Midbrain (tissue), 1 donor: ENCODE data around the gene DOCK8.
"Not testable (repeated sequence)": the region's sequence is repeated elsewhere in the genome, so short reads cannot be mapped to it uniquely, and the experiment has no call there.

ENCODE experiments used
- DNase-seq: peaks from one replicate; lab custom pipeline; 2025; lab: John Stamatoyannopoulos, UW

The DOCK8 gene

GRCh38 chr9:365436-365835 lies 150.8 kb downstream of the DOCK8 start:
- DNase-seq, result no peak

DNA sequence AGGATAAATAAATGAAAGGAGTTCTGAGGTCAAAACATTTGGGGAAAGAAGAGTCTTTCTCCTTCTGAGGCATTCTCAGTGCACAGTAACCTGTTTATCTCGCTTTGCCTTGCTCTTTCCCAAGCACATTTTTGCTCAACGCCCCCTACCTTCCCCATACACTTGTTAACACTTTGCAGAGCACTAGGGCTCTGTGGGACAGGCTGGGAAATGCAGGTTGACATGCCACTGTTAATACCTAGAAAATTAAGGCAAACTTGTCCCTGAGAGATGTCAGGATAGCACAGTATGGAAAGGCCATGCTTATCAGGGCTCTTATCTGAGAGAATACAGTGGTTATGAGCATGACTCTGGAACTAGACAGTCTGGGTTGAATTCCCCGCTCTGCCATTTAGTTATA lies 152.0 kb downstream of the DOCK8 start:
- no peak for DNase-seq

- DNase-seq, result no peak
Measured at GRCh38 chr9:370086-370485, 155.4 kb downstream of the DOCK8 start.

DNA sequence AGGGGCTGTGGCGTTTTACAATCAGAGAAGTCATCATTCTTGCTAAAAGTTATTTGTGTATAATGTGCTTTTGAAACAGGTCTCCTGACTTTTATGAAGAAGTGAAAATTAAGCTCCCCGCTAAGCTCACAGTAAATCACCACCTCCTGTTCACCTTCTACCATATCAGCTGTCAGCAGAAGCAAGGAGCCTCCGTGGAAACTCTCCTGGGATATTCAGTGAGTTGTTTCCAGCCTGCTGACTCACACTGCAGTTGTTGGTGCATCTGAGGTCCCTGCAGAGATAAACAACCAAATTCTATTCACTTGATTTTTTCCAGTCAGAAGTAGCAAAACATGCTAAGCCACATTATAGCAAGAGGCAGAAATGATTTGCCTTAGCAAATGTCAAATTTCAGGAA lies 156.7 kb downstream of the DOCK8 start:
- no peak for DNase-seq

GRCh38 chr9:372128-372527 lies 157.5 kb downstream of the DOCK8 start:
- no peak for DNase-seq

- DNase-seq, result no peak
Measured at GRCh38 chr9:373759-374206, 159.1 kb downstream of the DOCK8 start.

DNA sequence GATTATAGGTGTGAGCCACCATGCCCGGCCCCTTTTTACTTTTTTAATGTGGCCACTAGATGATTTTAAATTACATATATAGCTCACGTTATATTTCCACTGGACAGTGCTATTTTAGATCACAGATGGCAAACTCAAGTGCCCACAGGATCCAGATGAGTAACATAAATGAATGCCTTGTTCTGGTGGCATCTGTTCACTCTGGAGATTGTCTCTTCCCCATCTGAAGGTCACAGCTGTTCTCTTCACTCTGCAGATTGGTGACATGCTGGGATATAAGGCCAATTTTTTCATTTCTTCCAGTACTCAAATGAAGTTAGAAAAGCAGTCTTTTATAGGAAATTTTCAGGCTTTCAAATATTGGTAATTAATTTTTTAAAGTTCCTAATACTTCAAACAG lies 160.1 kb downstream of the DOCK8 start:
- no peak for DNase-seq

- no peak for DNase-seq
Measured at GRCh38 chr9:376115-376514, 161.4 kb downstream of the DOCK8 start.

DNA sequence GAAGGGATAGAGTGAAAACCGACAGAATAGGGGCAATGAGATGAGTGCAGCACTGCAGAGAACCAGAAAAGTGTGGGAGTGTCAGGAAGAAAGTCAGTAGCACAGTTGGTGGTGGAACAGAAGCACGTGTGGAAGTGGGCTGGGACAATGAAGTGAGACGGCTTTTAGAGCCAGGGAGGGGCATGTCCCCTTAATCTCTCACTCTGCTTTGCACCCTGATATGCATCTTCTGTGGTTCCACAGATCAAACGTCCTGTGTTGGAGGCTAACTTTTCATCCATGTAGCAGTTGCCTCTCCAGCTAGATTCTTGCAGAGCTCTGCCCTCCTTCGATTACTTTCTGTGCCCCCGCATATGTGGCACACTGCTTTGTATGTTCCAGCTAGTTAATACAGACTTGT lies 163.6 kb downstream of the DOCK8 start:
- no peak for DNase-seq

GRCh38 chr9:382383-382782 lies 167.7 kb downstream of the DOCK8 start:
- no peak for DNase-seq

DNA sequence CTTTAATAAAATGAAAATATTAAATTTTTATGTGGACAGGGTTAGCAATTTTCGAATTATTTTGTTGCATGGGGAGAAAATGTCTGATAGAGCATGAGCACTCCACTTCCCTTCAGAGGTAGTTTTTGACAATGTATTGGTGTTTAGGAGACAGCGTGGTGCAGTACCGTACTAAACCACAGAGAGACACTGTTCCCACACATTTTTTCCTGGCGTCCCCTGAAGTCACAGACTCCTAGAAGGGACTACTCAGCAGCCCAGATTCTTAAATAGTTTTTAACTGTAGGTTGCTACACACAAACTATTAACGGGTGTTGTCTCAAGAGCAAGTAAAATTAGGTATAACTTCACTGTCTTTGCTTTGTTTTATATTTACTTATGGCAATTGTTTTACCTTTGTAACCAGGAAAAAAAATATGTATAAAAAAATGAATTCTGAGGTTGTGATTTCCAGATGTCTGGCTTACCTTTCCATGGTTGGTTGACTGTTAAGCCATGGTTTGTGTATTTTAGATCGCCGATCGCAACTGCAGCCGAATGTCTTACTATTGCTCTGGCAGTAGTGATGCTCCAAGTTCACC lies 171.2 kb downstream of the DOCK8 start:
- DNase-seq, result peak; percentile 49

GRCh38 chr9:389159-389558 lies 174.5 kb downstream of the DOCK8 start:
- no peak for DNase-seq

DNA sequence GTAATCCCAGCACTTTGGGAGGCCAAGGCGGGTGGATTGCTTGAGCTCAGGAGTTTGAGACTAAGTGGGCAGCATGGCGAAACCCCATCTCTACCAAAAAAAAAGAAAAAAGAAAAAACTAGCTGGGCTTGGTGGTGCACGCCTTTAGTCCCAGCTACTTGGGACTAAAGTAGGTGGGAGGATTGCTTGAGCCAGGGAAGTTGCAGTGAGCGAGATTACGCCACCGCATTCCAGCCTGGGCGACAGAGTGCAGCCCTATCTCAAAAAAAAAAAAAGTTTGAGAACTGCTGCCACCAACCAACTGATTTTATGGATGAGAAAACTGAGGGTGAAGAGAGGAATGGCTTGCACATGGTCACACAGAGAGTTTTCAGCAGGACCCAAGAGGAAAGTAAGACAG lies 175.1 kb downstream of the DOCK8 start:
- DNase-seq, result no peak

GRCh38 chr9:392077-392804 lies 177.6 kb downstream of the DOCK8 start:
- no peak for DNase-seq

- DNase-seq, result peak; percentile 29
Measured at GRCh38 chr9:394347-395052, 179.8 kb downstream of the DOCK8 start.

DNA sequence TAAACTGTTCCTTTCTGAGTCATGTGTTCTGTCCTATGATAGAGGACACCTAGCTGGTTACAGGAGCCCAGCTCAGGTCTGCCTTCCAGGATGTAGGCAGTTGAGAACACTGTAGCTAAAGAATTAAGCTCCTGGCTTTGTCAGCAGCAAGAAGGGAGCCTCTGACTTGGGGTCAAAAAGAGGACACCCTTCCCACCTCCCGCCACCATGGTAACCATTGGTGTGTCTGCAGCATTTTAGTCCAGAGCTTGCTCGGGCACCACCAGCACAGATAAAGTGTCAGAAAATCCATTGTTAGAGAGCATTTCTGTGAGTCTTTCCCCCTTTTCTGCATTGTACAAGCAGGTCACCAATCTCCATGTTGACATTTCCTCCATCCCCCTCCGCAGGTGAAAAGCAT lies 181.7 kb downstream of the DOCK8 start:
- no peak for DNase-seq

DNA sequence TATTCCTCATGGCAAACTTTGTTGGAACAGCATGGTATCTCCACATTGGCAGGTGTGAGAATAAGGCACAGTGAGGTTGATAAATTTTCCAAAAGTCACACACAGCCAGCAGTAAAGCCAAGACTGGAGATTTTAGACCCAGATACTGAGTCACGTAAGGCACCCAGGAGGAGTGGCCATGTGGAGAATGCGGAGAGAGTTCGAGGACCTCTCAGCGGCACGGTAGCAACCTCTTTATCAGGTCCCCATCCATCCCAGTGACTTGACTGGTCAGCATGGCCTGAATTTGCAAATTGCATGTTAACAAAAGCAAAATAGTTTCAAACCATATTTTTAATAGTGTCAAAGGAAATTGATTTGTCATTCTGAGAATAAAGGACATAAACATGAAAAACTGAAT lies 183.4 kb downstream of the DOCK8 start:
- DNase-seq, result no peak

GRCh38 chr9:401223-401622 lies 186.6 kb downstream of the DOCK8 start:
- DNase-seq, result no peak

- DNase-seq, result no peak
Measured at GRCh38 chr9:404234-404633, 189.6 kb downstream of the DOCK8 start.

DNA sequence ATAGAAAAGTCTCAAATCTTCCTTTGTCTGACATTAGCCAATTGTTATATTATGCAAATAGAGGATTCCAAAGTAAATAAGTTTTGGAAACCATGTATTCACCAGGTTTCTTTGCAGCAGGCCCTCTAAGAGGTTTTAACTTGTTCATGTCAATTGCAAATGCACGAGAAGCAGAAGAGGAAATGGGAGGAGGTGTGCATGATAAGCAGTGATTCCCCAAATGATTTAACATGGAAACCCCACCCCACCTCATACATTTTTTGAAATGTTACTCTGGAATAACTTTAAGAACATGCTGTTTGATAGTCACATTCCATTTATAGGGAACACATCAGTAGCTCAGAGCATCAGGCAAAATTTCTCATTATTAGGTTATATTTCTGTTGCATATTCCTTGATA lies 190.7 kb downstream of the DOCK8 start:
- DNase-seq, result no peak

GRCh38 chr9:406886-407654 lies 192.4 kb downstream of the DOCK8 start:
- peak; percentile 16 for DNase-seq

DNA sequence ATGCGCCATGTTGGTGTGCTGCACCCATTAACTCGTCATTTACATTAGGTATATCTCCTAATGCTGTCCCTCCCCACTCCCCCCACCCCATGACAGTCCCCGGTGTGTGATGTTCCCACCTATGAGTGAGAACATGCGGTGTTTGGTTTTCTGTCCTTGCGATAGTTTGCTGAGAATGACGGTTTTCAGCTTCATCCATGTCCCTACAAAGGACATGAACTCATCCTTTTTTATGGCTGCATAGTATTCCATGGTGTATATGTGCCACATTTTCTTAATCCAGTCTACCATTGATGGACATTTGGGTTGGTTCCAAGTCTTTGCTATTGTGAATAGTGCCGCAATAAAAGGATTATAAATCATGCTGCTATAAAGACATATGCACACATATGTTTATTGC lies 195.0 kb downstream of the DOCK8 start:
- not testable (repeated sequence) for DNase-seq

DNA sequence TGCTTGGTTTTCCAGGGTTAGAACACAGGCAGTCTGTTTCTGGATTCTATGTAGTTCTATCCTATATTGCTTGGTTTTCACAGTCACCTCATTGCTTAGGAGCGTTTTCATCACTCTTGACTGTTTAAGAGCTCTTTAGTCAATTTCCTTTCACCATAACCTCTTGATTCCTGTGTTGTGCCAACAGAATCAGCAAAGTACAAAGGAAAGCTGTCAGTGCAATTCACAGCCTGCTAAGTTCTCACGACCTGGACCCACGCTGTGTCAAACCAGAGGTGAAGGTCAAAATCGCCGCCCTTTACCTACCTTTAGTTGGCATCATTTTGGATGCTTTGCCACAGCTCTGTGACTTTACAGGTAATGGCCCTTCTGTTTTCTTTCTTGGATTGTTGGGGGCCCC lies 199.9 kb downstream of the DOCK8 start:
- no peak for DNase-seq
